ENCODE measurements around the gene PHB1. TPM values are rescaled to one million over a fixed set of nuclear protein-coding genes. Genes with fewer than 3 reads are reported as not detected.
"Not testable (repeated sequence)": the region's sequence is repeated elsewhere in the genome, so short reads cannot be mapped to it uniquely, and the experiment has no call there.

Gene PHB1
- total RNA-seq, 4 donors from 2014 or later, result 63.8 to 92.5 (median 86.4) TPM

DNA sequence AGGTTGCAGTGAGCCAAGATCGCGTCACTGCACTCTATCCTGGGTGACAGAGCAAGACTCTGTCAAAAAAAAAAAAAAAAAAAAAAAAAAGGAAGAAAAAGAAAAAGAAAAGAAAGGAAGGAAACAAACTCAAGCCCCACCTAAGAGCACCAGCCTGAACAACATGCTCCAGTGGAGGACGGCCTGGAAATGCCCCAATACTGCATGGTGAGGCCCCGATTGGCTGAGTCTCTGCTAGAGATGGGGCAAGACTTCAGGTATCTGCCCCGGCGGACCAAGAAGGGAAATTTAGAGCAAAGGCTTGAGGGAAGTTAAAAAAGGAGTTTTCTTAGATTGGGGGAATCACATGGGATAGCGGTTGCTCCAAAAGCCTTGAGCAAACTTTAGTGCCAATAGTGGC, 42.3 kb downstream of the PHB1 start:
- H3K4me1 ChIP-seq, result peaks cover 14% of the 10 kb centered on the region
- H3K27ac ChIP-seq, result no peak overlapping the region
- TF ChIP-seq, protein P1, sequence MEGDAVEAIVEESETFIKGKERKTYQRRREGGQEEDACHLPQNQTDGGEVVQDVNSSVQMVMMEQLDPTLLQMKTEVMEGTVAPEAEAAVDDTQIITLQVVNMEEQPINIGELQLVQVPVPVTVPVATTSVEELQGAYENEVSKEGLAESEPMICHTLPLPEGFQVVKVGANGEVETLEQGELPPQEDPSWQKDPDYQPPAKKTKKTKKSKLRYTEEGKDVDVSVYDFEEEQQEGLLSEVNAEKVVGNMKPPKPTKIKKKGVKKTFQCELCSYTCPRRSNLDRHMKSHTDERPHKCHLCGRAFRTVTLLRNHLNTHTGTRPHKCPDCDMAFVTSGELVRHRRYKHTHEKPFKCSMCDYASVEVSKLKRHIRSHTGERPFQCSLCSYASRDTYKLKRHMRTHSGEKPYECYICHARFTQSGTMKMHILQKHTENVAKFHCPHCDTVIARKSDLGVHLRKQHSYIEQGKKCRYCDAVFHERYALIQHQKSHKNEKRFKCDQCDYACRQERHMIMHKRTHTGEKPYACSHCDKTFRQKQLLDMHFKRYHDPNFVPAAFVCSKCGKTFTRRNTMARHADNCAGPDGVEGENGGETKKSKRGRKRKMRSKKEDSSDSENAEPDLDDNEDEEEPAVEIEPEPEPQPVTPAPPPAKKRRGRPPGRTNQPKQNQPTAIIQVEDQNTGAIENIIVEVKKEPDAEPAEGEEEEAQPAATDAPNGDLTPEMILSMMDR (IDR thresholded peaks at IDR 0.05), result no peak
- no peak for TF ChIP-seq POLR2A (IDR thresholded peaks at IDR 0.05)
- TF ChIP-seq EP300 (IDR thresholded peaks at IDR 0.05), result no peak
- no peaks in the 10 kb centered on the region for H3K36me3 ChIP-seq
- WGBS, result 88% methylated on average over 7 of the region's 7 CpGs
- no peaks in the 10 kb centered on the region for H3K27me3 ChIP-seq
- no peaks in the 10 kb centered on the region for H3K9me3 ChIP-seq
- no peak overlapping the region for H3K4me3 ChIP-seq
- peak in 1 of 2 donors; percentile 27 for DNase-seq (ENCODE audit: low spot score in 2 of 2)

DNA sequence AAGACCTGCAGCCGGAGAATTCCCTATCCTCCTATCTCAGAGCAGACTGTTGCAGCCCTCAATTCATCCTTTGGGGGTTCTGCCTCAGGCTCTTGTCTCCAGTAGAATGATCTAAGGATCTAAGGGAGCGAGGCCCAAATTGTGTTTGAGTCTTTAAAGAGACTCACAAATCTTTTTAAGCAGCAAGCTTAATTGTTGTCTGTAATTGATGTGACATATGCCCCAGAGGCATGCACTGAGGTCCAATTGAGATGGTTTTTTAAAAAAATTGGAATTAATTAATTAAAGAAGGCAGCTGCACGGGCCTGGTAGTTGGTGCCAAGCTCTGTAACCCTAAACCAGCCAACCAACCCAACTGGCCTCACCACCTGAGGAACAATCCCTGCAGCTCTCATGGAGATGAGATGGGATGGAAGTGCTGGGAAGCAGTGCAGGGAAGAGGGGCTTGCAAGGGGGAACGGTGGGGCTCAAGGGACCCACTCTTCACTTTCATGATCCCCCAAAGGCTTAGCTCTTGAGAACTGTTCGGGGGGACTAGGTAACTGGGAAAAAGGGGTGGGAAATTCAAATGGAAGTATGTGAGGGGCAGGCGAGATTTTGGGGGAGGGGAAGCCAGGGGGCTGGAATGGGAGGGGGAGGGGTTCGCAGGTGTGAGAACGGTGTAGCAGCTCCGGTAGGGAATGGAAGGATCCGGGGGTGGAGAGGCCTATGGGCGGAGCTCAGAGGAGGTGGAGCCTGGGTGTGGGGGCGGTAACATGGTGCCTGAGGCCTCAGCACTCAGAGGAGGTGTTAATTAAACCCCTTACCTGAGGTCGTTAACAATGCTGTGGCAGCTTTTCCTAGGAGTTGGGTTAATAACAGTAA, 43.5 kb downstream of the PHB1 start:
- 40% methylated on average over 13 of the region's 13 CpGs for WGBS
- TF ChIP-seq POLR2AphosphoS5 (IDR thresholded peaks at IDR 0.05) (no peak), POLR2A (IDR thresholded peaks at IDR 0.05) (no peak), EP300 (IDR thresholded peaks at IDR 0.05) (no peak)
- TF ChIP-seq, protein P1 (IDR thresholded peaks at IDR 0.05), result no peak
- Histone ChIP-seq H3K4me3 (no peak overlapping the region), H3K36me3 (no peaks in the 10 kb centered on the region), H3K9me3 (no peaks in the 10 kb centered on the region), H3K27me3 (no peaks in the 10 kb centered on the region), H3K4me1 (peaks cover 14% of the 10 kb centered on the region), H3K27ac (no peak overlapping the region)
- DNase-seq (ENCODE audit: low spot score in 2 of 2), result peak; percentile 27 to 59

DNA sequence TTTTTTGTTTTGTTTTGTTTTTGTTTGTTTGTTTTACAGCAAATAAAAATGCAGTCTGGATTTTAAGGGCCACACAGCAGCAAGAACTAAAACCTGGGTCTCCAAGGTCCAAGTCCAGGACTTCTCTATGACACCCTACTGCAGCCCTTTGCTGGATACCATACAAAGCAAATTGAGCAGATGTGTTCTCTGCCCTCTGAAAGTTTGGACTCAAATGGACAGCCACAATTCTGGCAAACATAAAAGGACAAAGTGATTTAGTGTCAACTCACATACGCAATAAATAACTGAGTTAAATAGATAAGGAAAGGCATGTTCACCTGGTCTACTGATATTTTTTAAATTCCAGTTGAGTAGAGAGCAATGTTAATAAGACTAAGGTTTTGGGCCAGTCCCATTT, 44.9 kb downstream of the PHB1 start:
- Histone ChIP-seq H3K4me1 (peaks cover 14% of the 10 kb centered on the region), H3K36me3 (no peaks in the 10 kb centered on the region), H3K4me3 (no peak overlapping the region), H3K27ac (no peak overlapping the region), H3K9me3 (no peaks in the 10 kb centered on the region), H3K27me3 (no peaks in the 10 kb centered on the region)
- no peak for DNase-seq (ENCODE audit: low spot score in 2 of 2)
- WGBS, result 93% methylated on average over 1 of the region's 1 CpG
- TF ChIP-seq POLR2A (IDR thresholded peaks at IDR 0.05), result no peak
- TF ChIP-seq, protein P1 (IDR thresholded peaks at IDR 0.05), result no peak
- no peak for TF ChIP-seq POLR2AphosphoS5 (IDR thresholded peaks at IDR 0.05)
- TF ChIP-seq EP300 (IDR thresholded peaks at IDR 0.05), result no peak

DNA sequence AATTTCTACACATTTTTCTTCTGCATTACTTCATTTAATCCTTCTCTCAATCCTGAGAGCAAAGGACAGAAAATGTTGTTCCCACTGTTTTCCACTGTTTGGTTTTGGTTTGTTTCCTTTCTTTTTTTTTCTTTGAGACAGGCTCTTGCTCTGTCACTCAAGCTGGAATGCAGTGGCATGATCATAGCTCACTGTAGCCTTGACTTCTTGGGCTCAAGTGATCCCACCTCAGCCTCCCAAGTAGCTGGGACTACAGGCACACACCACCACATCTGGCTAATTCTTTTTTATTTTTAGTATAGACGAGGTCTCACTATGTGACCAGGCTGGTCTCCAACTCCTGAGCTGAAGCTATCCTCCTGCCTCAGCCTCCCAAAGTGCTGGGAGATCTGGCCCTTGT, 45.6 kb downstream of the PHB1 start:
- Histone ChIP-seq H3K4me1 (peaks cover 14% of the 10 kb centered on the region), H3K36me3 (no peaks in the 10 kb centered on the region), H3K27ac (no peak overlapping the region), H3K9me3 (no peaks in the 10 kb centered on the region), H3K27me3 (no peaks in the 10 kb centered on the region), H3K4me3 (no peak overlapping the region)
- 95% methylated on average over 1 of the region's 1 CpG for WGBS
- DNase-seq (ENCODE audit: low spot score in 2 of 2), result no peak
- TF ChIP-seq POLR2AphosphoS5 (IDR thresholded peaks at IDR 0.05) (no peak), POLR2A (IDR thresholded peaks at IDR 0.05) (no peak), EP300 (IDR thresholded peaks at IDR 0.05) (no peak)
- TF ChIP-seq, protein P1 (IDR thresholded peaks at IDR 0.05), result no peak

DNA sequence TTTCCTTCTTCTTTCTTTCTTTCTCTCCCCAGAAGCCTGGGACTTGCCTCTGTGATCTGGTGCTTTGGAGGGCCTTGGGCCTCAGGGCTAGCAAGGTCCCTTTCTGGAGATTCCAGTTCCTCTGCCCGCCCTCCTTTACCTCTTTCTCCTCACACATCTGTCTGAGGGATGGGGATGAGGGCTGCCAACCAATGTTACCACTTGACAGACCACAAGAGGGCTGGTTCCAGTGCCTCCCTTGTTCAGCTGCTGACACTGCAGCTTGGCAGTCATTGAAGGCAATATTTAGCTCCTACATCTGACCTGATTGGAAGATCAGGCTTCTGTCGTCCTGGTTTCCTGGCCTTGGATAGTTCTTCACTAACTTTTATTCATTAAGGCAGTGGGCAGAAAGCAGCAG, 49.0 kb downstream of the PHB1 start:
- TF ChIP-seq EP300 (IDR thresholded peaks at IDR 0.05) (no peak), POLR2A (IDR thresholded peaks at IDR 0.05) (no peak), POLR2AphosphoS5 (IDR thresholded peaks at IDR 0.05) (no peak)
- TF ChIP-seq, protein P1 (IDR thresholded peaks at IDR 0.05), result no peak
- no peak overlapping the region for H3K4me3 ChIP-seq
- H3K27ac ChIP-seq, result no peak overlapping the region
- H3K4me1 ChIP-seq, result peaks cover 15% of the 10 kb centered on the region
- no peaks in the 10 kb centered on the region for H3K9me3 ChIP-seq
- H3K36me3 ChIP-seq, result no peaks in the 10 kb centered on the region
- DNase-seq (ENCODE audit: low spot score in 2 of 2), result no peak
- H3K27me3 ChIP-seq, result no peaks in the 10 kb centered on the region
- 27% methylated on average over 2 of the region's 2 CpGs for WGBS

DNA sequence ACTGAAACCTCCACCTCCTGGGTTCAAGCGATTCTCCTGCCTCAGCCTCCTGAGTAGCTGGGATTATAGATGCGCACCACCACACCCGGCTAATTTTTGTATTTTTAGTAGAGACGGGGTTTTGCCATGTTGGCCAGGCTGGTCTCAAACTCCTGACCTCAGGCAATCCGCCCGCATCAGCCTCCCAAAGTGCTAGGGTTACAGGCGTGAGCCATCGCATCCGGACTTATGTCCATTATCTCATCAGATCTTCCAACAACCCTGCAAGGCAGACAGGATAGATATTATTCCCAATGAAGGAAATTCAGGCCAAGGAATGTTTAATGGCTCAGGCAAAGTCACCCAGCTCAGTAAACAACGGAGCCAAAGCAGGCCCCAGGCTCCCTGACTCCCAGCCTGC, 49.6 kb downstream of the PHB1 start:
- WGBS, result 96% methylated on average over 10 of the region's 10 CpGs
- not testable (repeated sequence) for H3K36me3 ChIP-seq; H3K9me3 ChIP-seq; H3K27ac ChIP-seq; DNase-seq (ENCODE audit: low spot score in 2 of 2); H3K4me3 ChIP-seq; H3K27me3 ChIP-seq
- peaks cover 18% of the 10 kb centered on the region for H3K4me1 ChIP-seq
